HEK293 (cell line): ENCODE data around the gene AFG3L2.

Experiments used
- CTCF ChIP-seq: fragments of 450-650 bp; formaldehyde crosslinking; IDR thresholded peaks from 2 replicates; pipeline ENCODE4 v1.5.1; 2016; ENCODE audit warnings: missing biosample characterization, missing genetic modification characterization
- GLIS2 ChIP-seq: fragments of 450-650 bp; formaldehyde crosslinking; IDR thresholded peaks from 2 replicates; pipeline ENCODE4 v1.5.1; 2016; ENCODE audit warnings: missing biosample characterization, missing genetic modification characterization
- KLF10 ChIP-seq: fragments of 450-650 bp; IDR thresholded peaks from 2 replicates; pipeline ENCODE4 v1.5.1; 2018; ENCODE audit warnings: missing biosample characterization, mild to moderate bottlenecking, missing genetic modification characterization
- KLF7 ChIP-seq: fragments of 450-650 bp; formaldehyde crosslinking; IDR thresholded peaks from 2 replicates; pipeline ENCODE4 v1.5.1; 2016; ENCODE audit warnings: missing biosample characterization, missing genetic modification characterization, borderline replicate concordance
- SCRT1 ChIP-seq: fragments of 450-650 bp; formaldehyde crosslinking; IDR thresholded peaks from 2 replicates; pipeline ENCODE4 v1.5.1; 2016; ENCODE audit warnings: missing biosample characterization, missing genetic modification characterization, borderline replicate concordance
- SP2 ChIP-seq: fragments of 450-650 bp; formaldehyde crosslinking; IDR thresholded peaks from 2 replicates; pipeline ENCODE4 v1.5.1; 2016; ENCODE audit warnings: missing biosample characterization, missing genetic modification characterization
- YY2 ChIP-seq: fragments of 450-650 bp; formaldehyde crosslinking; IDR thresholded peaks from 2 replicates; pipeline ENCODE4 v1.5.1; 2016; ENCODE audit warnings: missing biosample characterization, missing genetic modification characterization
- ZBTB17 ChIP-seq: fragments of 450-650 bp; formaldehyde crosslinking; IDR thresholded peaks from 2 replicates; pipeline ENCODE4 v1.5.1; 2016; ENCODE audit warnings: missing biosample characterization, missing genetic modification characterization
- ZBTB20 ChIP-seq: fragments of 450-650 bp; formaldehyde crosslinking; IDR thresholded peaks from 2 replicates; pipeline ENCODE4 v1.5.1; 2016; ENCODE audit warnings: missing biosample characterization, missing genetic modification characterization
- ZBTB48 ChIP-seq: fragments of 450-650 bp; formaldehyde crosslinking; IDR thresholded peaks from 2 replicates; pipeline ENCODE4 v1.5.1; 2016; ENCODE audit warnings: missing biosample characterization, missing genetic modification characterization
- ZBTB8A ChIP-seq: fragments of 450-650 bp; formaldehyde crosslinking; IDR thresholded peaks from 2 replicates; pipeline ENCODE4 v1.5.1; 2016; ENCODE audit warnings: missing biosample characterization, missing genetic modification characterization
- ZIC2 ChIP-seq: fragments of 450-650 bp; formaldehyde crosslinking; IDR thresholded peaks from 2 replicates; pipeline ENCODE4 v1.5.1; 2016; ENCODE audit warnings: missing biosample characterization, missing genetic modification characterization
- ZNF311 ChIP-seq: fragments of 450-650 bp; formaldehyde crosslinking; IDR thresholded peaks from 2 replicates; pipeline ENCODE4 v1.5.1; 2017; ENCODE audit warnings: missing biosample characterization, missing genetic modification characterization, borderline replicate concordance
- ZNF324 ChIP-seq: fragments of 450-650 bp; formaldehyde crosslinking; IDR thresholded peaks from 2 replicates; pipeline ENCODE4 v1.5.1; 2016; ENCODE audit warnings: missing biosample characterization, missing genetic modification characterization
- ZNF335 ChIP-seq: fragments of 450-650 bp; formaldehyde crosslinking; conservative IDR thresholded peaks from 2 replicates; pipeline ENCODE4 v1.5.1; 2016; ENCODE audit warnings: missing biosample characterization, missing genetic modification characterization
- ZNF350 ChIP-seq: fragments of 450-650 bp; formaldehyde crosslinking; IDR thresholded peaks from 2 replicates; pipeline ENCODE4 v1.5.0; 2017; ENCODE audit warnings: missing biosample characterization, mild to moderate bottlenecking, missing genetic modification characterization
- ZNF37A ChIP-seq: fragments of 450-650 bp; IDR thresholded peaks from 2 replicates; pipeline ENCODE4 v1.5.1; 2018; ENCODE audit warnings: missing biosample characterization, missing genetic modification characterization
- ZNF391 ChIP-seq: fragments of 450-650 bp; formaldehyde crosslinking; IDR thresholded peaks from 2 replicates; pipeline ENCODE4 v1.5.1; 2016; ENCODE audit warnings: low read depth, missing biosample characterization, missing genetic modification characterization, borderline replicate concordance
- ZNF394 ChIP-seq: fragments of 450-650 bp; formaldehyde crosslinking; IDR thresholded peaks from 2 replicates; pipeline ENCODE4 v1.5.1; 2016; ENCODE audit warnings: missing biosample characterization, missing genetic modification characterization, mild to moderate bottlenecking, moderate library complexity, borderline replicate concordance
- ZNF501 ChIP-seq: fragments of 450-650 bp; formaldehyde crosslinking; IDR thresholded peaks from 2 replicates; pipeline ENCODE4 v1.5.1; 2016; ENCODE audit warnings: missing biosample characterization, missing genetic modification characterization
- ZNF513 ChIP-seq: fragments of 450-650 bp; IDR thresholded peaks from 2 replicates; pipeline ENCODE4 v1.5.1; 2018; ENCODE audit warnings: missing biosample characterization, missing genetic modification characterization
- ZNF600 ChIP-seq: fragments of 450-650 bp; formaldehyde crosslinking; IDR thresholded peaks from 2 replicates; pipeline ENCODE4 v1.5.1; 2016; ENCODE audit warnings: missing biosample characterization, missing genetic modification characterization
- ZNF670 ChIP-seq: fragments of 450-650 bp; formaldehyde crosslinking; IDR thresholded peaks from 2 replicates; pipeline ENCODE4 v1.5.1; 2016; ENCODE audit warnings: missing biosample characterization, missing genetic modification characterization, low read depth
- ZNF843 ChIP-seq: fragments of 450-650 bp; formaldehyde crosslinking; IDR thresholded peaks from 2 replicates; pipeline ENCODE4 v1.5.1; 2016; ENCODE audit warnings: missing biosample characterization, missing genetic modification characterization
- TF ChIP-seq, protein P1 (sequence below): fragments of 450-650 bp; formaldehyde crosslinking; IDR thresholded peaks from 2 replicates; pipeline ENCODE4 v1.5.1; 2016; ENCODE audit warnings: missing biosample characterization, missing genetic modification characterization
- TF ChIP-seq, protein P2 (sequence below): fragments of 450-650 bp; formaldehyde crosslinking; IDR thresholded peaks from 2 replicates; pipeline ENCODE4 v1.5.1; 2016; ENCODE audit warnings: missing biosample characterization, missing genetic modification characterization

Gene AFG3L2

GRCh38 chr18:12377556-12378197, 650 bp upstream of the AFG3L2 start (continued):
- 0 out of 2 replicates have a peak, but pooled peaks have one; percentile 59 for TF ChIP-seq ZNF324 (tag by site-specific recombination)
- TF ChIP-seq ZBTB48 = peak; percentile 95
- no peak for TF ChIP-seq SCRT1 (tag by site-specific recombination)
- peak; percentile 48; the same call in 1 of the 2 replicates for TF ChIP-seq ZNF501 (tag by site-specific recombination)
- TF ChIP-seq SP2 (tag by site-specific recombination) = peak; percentile 79
- TF ChIP-seq KLF7 (tag by site-specific recombination) = peak; percentile 40; the same call in 1 of the 2 replicates
- TF ChIP-seq ZIC2 = peak; percentile 80
- TF ChIP-seq ZNF600 (tag by site-specific recombination) = peak; percentile 77
- TF ChIP-seq ZNF843 (tag by site-specific recombination) = peak; percentile 38; the same call in 1 of the 2 replicates
- peak; percentile 83 for TF ChIP-seq KLF10 (tag by site-specific recombination)
- TF ChIP-seq ZBTB17 (tag by site-specific recombination) = peak; percentile 71
- peak; percentile 94 for TF ChIP-seq ZNF335 (tag by site-specific recombination)
- no peak for TF ChIP-seq ZNF670 (tag by site-specific recombination)
- peak; percentile 79 for TF ChIP-seq CTCF (tag by site-specific recombination)
- no peak for TF ChIP-seq ZNF37A
- TF ChIP-seq ZNF391 (tag by site-specific recombination) = peak; percentile 73; the same call in 1 of the 2 replicates
- TF ChIP-seq GLIS2 = peak; percentile 95
- TF ChIP-seq ZBTB8A (tag by site-specific recombination) = peak; percentile 43; the same call in 1 of the 2 replicates
- no peak for TF ChIP-seq ZNF513 (tag by site-specific recombination)
- 0 out of 2 replicates have a peak, but pooled peaks have one; percentile 8 for TF ChIP-seq ZNF394 (tag by site-specific recombination)
- TF ChIP-seq ZBTB20 (tag by site-specific recombination) = peak; percentile 87
- no peak for TF ChIP-seq ZNF350 (tag by site-specific recombination)
- no peak for TF ChIP-seq ZNF311 (tag by site-specific recombination)
- TF ChIP-seq, protein P1, sequence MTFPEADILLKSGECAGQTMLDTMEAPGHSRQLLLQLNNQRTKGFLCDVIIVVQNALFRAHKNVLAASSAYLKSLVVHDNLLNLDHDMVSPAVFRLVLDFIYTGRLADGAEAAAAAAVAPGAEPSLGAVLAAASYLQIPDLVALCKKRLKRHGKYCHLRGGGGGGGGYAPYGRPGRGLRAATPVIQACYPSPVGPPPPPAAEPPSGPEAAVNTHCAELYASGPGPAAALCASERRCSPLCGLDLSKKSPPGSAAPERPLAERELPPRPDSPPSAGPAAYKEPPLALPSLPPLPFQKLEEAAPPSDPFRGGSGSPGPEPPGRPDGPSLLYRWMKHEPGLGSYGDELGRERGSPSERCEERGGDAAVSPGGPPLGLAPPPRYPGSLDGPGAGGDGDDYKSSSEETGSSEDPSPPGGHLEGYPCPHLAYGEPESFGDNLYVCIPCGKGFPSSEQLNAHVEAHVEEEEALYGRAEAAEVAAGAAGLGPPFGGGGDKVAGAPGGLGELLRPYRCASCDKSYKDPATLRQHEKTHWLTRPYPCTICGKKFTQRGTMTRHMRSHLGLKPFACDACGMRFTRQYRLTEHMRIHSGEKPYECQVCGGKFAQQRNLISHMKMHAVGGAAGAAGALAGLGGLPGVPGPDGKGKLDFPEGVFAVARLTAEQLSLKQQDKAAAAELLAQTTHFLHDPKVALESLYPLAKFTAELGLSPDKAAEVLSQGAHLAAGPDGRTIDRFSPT (tag by site-specific recombination) = no peak
- TF ChIP-seq YY2 (tag by site-specific recombination) = no peak
- TF ChIP-seq, protein P2, sequence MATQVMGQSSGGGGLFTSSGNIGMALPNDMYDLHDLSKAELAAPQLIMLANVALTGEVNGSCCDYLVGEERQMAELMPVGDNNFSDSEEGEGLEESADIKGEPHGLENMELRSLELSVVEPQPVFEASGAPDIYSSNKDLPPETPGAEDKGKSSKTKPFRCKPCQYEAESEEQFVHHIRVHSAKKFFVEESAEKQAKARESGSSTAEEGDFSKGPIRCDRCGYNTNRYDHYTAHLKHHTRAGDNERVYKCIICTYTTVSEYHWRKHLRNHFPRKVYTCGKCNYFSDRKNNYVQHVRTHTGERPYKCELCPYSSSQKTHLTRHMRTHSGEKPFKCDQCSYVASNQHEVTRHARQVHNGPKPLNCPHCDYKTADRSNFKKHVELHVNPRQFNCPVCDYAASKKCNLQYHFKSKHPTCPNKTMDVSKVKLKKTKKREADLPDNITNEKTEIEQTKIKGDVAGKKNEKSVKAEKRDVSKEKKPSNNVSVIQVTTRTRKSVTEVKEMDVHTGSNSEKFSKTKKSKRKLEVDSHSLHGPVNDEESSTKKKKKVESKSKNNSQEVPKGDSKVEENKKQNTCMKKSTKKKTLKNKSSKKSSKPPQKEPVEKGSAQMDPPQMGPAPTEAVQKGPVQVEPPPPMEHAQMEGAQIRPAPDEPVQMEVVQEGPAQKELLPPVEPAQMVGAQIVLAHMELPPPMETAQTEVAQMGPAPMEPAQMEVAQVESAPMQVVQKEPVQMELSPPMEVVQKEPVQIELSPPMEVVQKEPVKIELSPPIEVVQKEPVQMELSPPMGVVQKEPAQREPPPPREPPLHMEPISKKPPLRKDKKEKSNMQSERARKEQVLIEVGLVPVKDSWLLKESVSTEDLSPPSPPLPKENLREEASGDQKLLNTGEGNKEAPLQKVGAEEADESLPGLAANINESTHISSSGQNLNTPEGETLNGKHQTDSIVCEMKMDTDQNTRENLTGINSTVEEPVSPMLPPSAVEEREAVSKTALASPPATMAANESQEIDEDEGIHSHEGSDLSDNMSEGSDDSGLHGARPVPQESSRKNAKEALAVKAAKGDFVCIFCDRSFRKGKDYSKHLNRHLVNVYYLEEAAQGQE (tag by site-specific recombination) = peak; percentile 29; the same call in 1 of the 2 replicates
- TF ChIP-seq, all 188 proteins: peak for 41
